ENCODE measurements around the gene ZBED1. TPM values are rescaled to one million over a fixed set of nuclear protein-coding genes. Genes with fewer than 3 reads are reported as not detected.

The ZBED1 gene
- total and polyA plus RNA-seq, 4 donors = 15.9 to 49.0 (median 26.9) TPM

GRCh38 chrX:2469196-2469685 is 31.5 kb downstream of the ZBED1 start:
- WGBS = 98% methylated on average over 22 of the region's 22 CpGs
- no peak overlapping the region for H3K27ac ChIP-seq (ENCODE audit: low read depth in 1 of 2, low read length in 2 of 2)
- TF ChIP-seq MAX (IDR thresholded peaks at IDR 0.05) (no peak), FOXA2 (IDR thresholded peaks at IDR 0.05) (no peak), ATF3 (IDR thresholded peaks at IDR 0.05) (no peak), RAD21 (IDR thresholded peaks at IDR 0.05) (no peak)
- H3K9me3 ChIP-seq (ENCODE audit: control insufficient read depth in 4 of 4, low read length in 3 of 4) = no peaks in the 10 kb centered on the region
- no peak for DNase-seq (ENCODE audit: low spot score)
- H3K4me1 ChIP-seq (ENCODE audit: control insufficient read depth in 4 of 4, insufficient read depth in 4 of 4, low read length in 3 of 4) = peaks cover 0 to 12% (median 5%) of the 10 kb centered on the region in 4 donors
- no peaks in the 10 kb centered on the region for H3K36me3 ChIP-seq (ENCODE audit: control insufficient read depth in 4 of 4, insufficient read depth in 3 of 4, low read depth in 1 of 4, low read length in 3 of 4)
- no peak overlapping the region for H3K9ac ChIP-seq (ENCODE audit: low read depth in 1 of 2, low read length in 2 of 2)
- no peak overlapping the region for H3K4me3 ChIP-seq (ENCODE audit: low read depth in 1 of 3, low read length in 3 of 3)
- no peaks in the 10 kb centered on the region for H3K27me3 ChIP-seq (ENCODE audit: control insufficient read depth in 4 of 4, insufficient read depth in 4 of 4, low read length in 3 of 4)

GRCh38 chrX:2468261-2469195 is 32.2 kb downstream of the ZBED1 start:
- Histone ChIP-seq H3K36me3 (ENCODE audit: control insufficient read depth in 4 of 4, insufficient read depth in 3 of 4, low read depth in 1 of 4, low read length in 3 of 4) (no peaks in the 10 kb centered on the region), H3K4me3 (ENCODE audit: low read depth in 1 of 3, low read length in 3 of 3) (no peak overlapping the region), H3K27ac (ENCODE audit: low read depth in 1 of 2, low read length in 2 of 2) (no peak overlapping the region), H3K4me1 (ENCODE audit: control insufficient read depth in 4 of 4, insufficient read depth in 4 of 4, low read length in 3 of 4) (peaks cover 0 to 12% (median 5%) of the 10 kb centered on the region in 4 donors), H3K9ac (ENCODE audit: low read depth in 1 of 2, low read length in 2 of 2) (no peak overlapping the region), H3K9me3 (ENCODE audit: control insufficient read depth in 4 of 4, low read length in 3 of 4) (no peaks in the 10 kb centered on the region), H3K27me3 (ENCODE audit: control insufficient read depth in 4 of 4, insufficient read depth in 4 of 4, low read length in 3 of 4) (no peaks in the 10 kb centered on the region)
- no peak for DNase-seq (ENCODE audit: low spot score)
- TF ChIP-seq HNF4A (conservative IDR thresholded peaks at IDR 0.05) = no peak
- TF ChIP-seq SP1 (IDR thresholded peaks at IDR 0.05) = no peak
- no peak for TF ChIP-seq RAD21 (IDR thresholded peaks at IDR 0.05)
- no peak for TF ChIP-seq JUND (IDR thresholded peaks at IDR 0.05)
- WGBS = 96% methylated on average over 32 of the region's 32 CpGs

- Histone ChIP-seq H3K36me3 (ENCODE audit: control insufficient read depth in 4 of 4, insufficient read depth in 3 of 4, low read depth in 1 of 4, low read length in 3 of 4) (no peaks in the 10 kb centered on the region), H3K9ac (ENCODE audit: low read depth in 1 of 2, low read length in 2 of 2) (peak overlapping the region in 1 of 2 donors; percentile 37), H3K27me3 (ENCODE audit: control insufficient read depth in 4 of 4, insufficient read depth in 4 of 4, low read length in 3 of 4) (no peaks in the 10 kb centered on the region), H3K4me3 (ENCODE audit: low read depth in 1 of 3, low read length in 3 of 3) (peak overlapping the region in 1 of 3 donors; percentile 21), H3K9me3 (ENCODE audit: control insufficient read depth in 4 of 4, low read length in 3 of 4) (no peaks in the 10 kb centered on the region), H3K4me1 (ENCODE audit: control insufficient read depth in 4 of 4, insufficient read depth in 4 of 4, low read length in 3 of 4) (peaks cover 0 to 12% (median 3%) of the 10 kb centered on the region in 4 donors), H3K27ac (ENCODE audit: low read depth in 1 of 2, low read length in 2 of 2) (peak overlapping the region; percentile 72 to 94)
- peak; percentile 10 for TF ChIP-seq FOXA2 (IDR thresholded peaks at IDR 0.05)
- TF ChIP-seq REST (IDR thresholded peaks at IDR 0.05) = peak; percentile 61
- peak; percentile 49 for TF ChIP-seq YY1 (IDR thresholded peaks at IDR 0.05)
- peak; percentile 12 for TF ChIP-seq FOXA1 (IDR thresholded peaks at IDR 0.05)
- TF ChIP-seq MAX (IDR thresholded peaks at IDR 0.05) = no peak
- peak; percentile 52 to 76 for TF ChIP-seq HNF4A (conservative IDR thresholded peaks at IDR 0.05)
- TF ChIP-seq SP1 (IDR thresholded peaks at IDR 0.05) = no peak
- peak in 1 of 2 donors; percentile 39 for TF ChIP-seq RXRA (IDR thresholded peaks at IDR 0.05)
- WGBS = 45% methylated on average over 20 of the region's 20 CpGs
- DNase-seq (ENCODE audit: low spot score) = no peak
Observed at GRCh38 chrX:2466876-2467656, 33.7 kb downstream of the ZBED1 start.
